ENCODE data around the gene NR2F1.

The NR2F1 gene

GRCh38 chr5:93603793-93604643 lies 21.0 kb downstream of the NR2F1 start:
- TF ChIP-seq CTCF (IDR thresholded peaks at IDR 0.05; ENCODE audit: borderline replicate concordance, insufficient read depth, low read depth, low read length) = no peak
- no peak overlapping the region for H3K4me3 ChIP-seq (ENCODE audit: low read depth, low read length)

GRCh38 chr5:93604644-93605515 lies 21.9 kb downstream of the NR2F1 start:
- H3K4me3 ChIP-seq (ENCODE audit: low read depth, low read length) = no peak overlapping the region
- no peak for TF ChIP-seq CTCF (IDR thresholded peaks at IDR 0.05; ENCODE audit: borderline replicate concordance, insufficient read depth, low read depth, low read length)

GRCh38 chr5:93606382-93606752 lies 23.3 kb downstream of the NR2F1 start:
- no peak for TF ChIP-seq CTCF (IDR thresholded peaks at IDR 0.05; ENCODE audit: borderline replicate concordance, insufficient read depth, low read depth, low read length)
- H3K4me3 ChIP-seq (ENCODE audit: low read depth, low read length) = no peak overlapping the region

GRCh38 chr5:93607367-93608258 lies 24.6 kb downstream of the NR2F1 start:
- no peak overlapping the region for H3K4me3 ChIP-seq (ENCODE audit: low read depth, low read length)
- TF ChIP-seq CTCF (IDR thresholded peaks at IDR 0.05; ENCODE audit: borderline replicate concordance, insufficient read depth, low read depth, low read length) = peak; percentile 63

- H3K4me3 ChIP-seq (ENCODE audit: low read depth, low read length) = no peak overlapping the region
- TF ChIP-seq CTCF (IDR thresholded peaks at IDR 0.05; ENCODE audit: borderline replicate concordance, insufficient read depth, low read depth, low read length) = no peak
Measured at GRCh38 chr5:93608855-93609254, 25.8 kb downstream of the NR2F1 start.

- no peak for TF ChIP-seq CTCF (IDR thresholded peaks at IDR 0.05; ENCODE audit: borderline replicate concordance, insufficient read depth, low read depth, low read length)
- no peak overlapping the region for H3K4me3 ChIP-seq (ENCODE audit: low read depth, low read length)
Measured at GRCh38 chr5:93609762-93610161, 26.7 kb downstream of the NR2F1 start.

All from GM12875 (cell line).